ENCODE measurements around the gene MYH9.

GRCh38 chr22:36409056-36409455 is 21.3 kb upstream of the MYH9 start:
- TF ChIP-seq, protein P1, sequence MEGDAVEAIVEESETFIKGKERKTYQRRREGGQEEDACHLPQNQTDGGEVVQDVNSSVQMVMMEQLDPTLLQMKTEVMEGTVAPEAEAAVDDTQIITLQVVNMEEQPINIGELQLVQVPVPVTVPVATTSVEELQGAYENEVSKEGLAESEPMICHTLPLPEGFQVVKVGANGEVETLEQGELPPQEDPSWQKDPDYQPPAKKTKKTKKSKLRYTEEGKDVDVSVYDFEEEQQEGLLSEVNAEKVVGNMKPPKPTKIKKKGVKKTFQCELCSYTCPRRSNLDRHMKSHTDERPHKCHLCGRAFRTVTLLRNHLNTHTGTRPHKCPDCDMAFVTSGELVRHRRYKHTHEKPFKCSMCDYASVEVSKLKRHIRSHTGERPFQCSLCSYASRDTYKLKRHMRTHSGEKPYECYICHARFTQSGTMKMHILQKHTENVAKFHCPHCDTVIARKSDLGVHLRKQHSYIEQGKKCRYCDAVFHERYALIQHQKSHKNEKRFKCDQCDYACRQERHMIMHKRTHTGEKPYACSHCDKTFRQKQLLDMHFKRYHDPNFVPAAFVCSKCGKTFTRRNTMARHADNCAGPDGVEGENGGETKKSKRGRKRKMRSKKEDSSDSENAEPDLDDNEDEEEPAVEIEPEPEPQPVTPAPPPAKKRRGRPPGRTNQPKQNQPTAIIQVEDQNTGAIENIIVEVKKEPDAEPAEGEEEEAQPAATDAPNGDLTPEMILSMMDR (IDR thresholded peaks at IDR 0.05; ENCODE audit: poor library complexity, severe bottlenecking) = no peak
- TF ChIP-seq MXI1 (conservative IDR thresholded peaks at IDR 0.05; ENCODE audit: poor library complexity, severe bottlenecking) (no peak), TAF1 (IDR thresholded peaks at IDR 0.05; ENCODE audit: low read depth) (no peak), REST (IDR thresholded peaks at IDR 0.05; ENCODE audit: borderline replicate concordance) (no peak), EZH2 (IDR thresholded peaks at IDR 0.05; ENCODE audit: borderline replicate concordance, insufficient read depth, low read length, poor library complexity, severe bottlenecking) (no peak), POLR2AphosphoS5 (IDR thresholded peaks at IDR 0.05) (no peak)
